ENCODE data around the gene AIFM3. TPM values are rescaled to one million over a fixed set of nuclear protein-coding genes. Genes with fewer than 3 reads are reported as not detected.

The AIFM3 gene
- total and polyA plus RNA-seq, 7 donors: 0.66 to 105 (median 1.9) TPM

GRCh38 chr22:20964090-20964798, 2.8 kb upstream of the AIFM3 start:
- H3K4me3 ChIP-seq: peak overlapping the region in 3 of 4 donors; percentile 46 to 52 (median 47)
- TF ChIP-seq POLR2AphosphoS5 (IDR thresholded peaks at IDR 0.05) (no peak), EP300 (IDR thresholded peaks at IDR 0.05) (no peak), POLR2A (IDR thresholded peaks at IDR 0.05) (no peak)
- TF ChIP-seq, protein P1, sequence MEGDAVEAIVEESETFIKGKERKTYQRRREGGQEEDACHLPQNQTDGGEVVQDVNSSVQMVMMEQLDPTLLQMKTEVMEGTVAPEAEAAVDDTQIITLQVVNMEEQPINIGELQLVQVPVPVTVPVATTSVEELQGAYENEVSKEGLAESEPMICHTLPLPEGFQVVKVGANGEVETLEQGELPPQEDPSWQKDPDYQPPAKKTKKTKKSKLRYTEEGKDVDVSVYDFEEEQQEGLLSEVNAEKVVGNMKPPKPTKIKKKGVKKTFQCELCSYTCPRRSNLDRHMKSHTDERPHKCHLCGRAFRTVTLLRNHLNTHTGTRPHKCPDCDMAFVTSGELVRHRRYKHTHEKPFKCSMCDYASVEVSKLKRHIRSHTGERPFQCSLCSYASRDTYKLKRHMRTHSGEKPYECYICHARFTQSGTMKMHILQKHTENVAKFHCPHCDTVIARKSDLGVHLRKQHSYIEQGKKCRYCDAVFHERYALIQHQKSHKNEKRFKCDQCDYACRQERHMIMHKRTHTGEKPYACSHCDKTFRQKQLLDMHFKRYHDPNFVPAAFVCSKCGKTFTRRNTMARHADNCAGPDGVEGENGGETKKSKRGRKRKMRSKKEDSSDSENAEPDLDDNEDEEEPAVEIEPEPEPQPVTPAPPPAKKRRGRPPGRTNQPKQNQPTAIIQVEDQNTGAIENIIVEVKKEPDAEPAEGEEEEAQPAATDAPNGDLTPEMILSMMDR (IDR thresholded peaks at IDR 0.05): no peak
- H3K27me3 ChIP-seq: peaks cover 2 to 16% (median 13%) of the 10 kb centered on the region in 3 donors
- H3K36me3 ChIP-seq: no peaks in the 10 kb centered on the region
- WGBS, 2 donors: 18 to 46% methylated on average over 6 of the region's 6 CpGs
- H3K4me1 ChIP-seq: peaks cover 0 to 28% (median 11%) of the 10 kb centered on the region in 4 donors
- intact Hi-C loops (cut with DNase I): loop anchor here (5.0 kb wide), 1 partner anchor 38 kb away; the partner anchor contains the start of gene THAP7
- H3K9me3 ChIP-seq: no peaks in the 10 kb centered on the region
- no peak for DNase-seq
- no peak overlapping the region for H3K27ac ChIP-seq

DNA sequence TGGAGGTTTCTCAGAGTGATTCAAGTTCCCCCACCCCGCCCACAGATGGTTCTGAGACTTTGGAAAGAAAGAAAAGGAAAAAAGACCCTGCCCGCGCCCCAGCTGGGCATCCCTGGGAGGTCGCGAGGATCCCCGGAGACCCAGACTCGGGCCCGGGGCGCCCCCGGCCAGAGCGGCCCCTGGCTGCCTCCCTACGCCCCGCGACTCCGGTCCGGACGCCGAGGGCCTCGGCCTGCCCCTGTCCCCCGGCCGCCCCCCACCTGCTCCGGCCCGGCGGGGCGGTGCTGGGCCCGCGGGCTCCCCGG, 2.3 kb upstream of the AIFM3 start:
- Histone ChIP-seq H3K4me1 (peaks cover 0 to 28% (median 11%) of the 10 kb centered on the region in 4 donors), H3K4me3 (peak overlapping the region in 3 of 4 donors; percentile 46 to 52 (median 47))
- intact Hi-C loops (cut with DNase I): loop anchor here (5.0 kb wide), 1 partner anchor 38 kb away; the partner anchor contains the start of gene THAP7

DNA sequence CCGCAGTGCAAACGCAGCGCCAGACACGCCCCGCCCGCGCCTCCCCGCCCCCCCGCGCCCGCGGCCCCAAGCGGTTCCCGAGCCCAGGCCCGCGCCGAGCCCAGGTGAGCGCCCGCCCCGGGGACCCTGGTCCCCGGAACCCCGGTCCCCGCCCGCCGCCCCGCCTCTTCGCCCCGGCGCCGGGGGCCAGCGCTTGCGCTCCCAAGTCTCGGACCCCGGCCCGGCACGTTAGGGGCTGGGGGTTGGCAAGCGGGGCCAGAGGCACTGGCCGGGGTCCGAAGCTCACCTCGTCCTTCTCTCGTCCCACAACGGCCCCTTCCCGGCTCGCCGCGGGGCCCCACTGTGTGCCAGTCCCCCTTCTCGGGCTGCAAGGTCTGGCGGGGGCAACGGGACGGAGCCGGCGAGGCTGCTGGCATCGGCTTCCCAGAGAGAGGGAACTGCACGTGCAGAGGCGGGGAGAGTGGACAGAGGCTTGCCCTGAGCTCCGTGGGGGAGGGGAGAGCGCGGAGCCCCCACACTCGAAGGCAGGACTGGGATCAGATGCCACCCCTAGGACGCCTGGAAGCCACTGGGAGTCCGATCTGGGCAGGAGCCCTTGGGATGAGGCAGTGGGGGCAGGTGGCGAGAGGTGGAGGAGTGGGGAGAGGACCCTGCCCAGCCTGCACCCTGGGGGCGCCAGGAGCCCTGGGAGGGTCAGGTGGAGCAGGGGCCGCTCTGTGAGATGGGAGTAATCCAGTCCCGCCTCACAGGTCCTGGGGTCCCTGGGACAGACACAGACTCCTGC, 1.8 kb upstream of the AIFM3 start:
- intact Hi-C loops (cut with DNase I): no loop called here
- no peaks in the 10 kb centered on the region for H3K9me3 ChIP-seq
- peak overlapping the region; percentile 22 to 52 (median 46) for H3K4me3 ChIP-seq

More for the DNA sequence above, 2.3 kb upstream of the AIFM3 start:
- Histone ChIP-seq H3K27ac (no peak overlapping the region), H3K9me3 (no peaks in the 10 kb centered on the region), H3K27me3 (peaks cover 2 to 16% (median 13%) of the 10 kb centered on the region in 3 donors), H3K36me3 (no peaks in the 10 kb centered on the region)
- WGBS, 2 donors: 2 to 3% methylated on average over 28 of the region's 28 CpGs
- DNase-seq: no peak
- TF ChIP-seq, protein P1 (IDR thresholded peaks at IDR 0.05): no peak
- TF ChIP-seq POLR2A (IDR thresholded peaks at IDR 0.05) (no peak), POLR2AphosphoS5 (IDR thresholded peaks at IDR 0.05) (no peak), EP300 (IDR thresholded peaks at IDR 0.05) (no peak)

DNA sequence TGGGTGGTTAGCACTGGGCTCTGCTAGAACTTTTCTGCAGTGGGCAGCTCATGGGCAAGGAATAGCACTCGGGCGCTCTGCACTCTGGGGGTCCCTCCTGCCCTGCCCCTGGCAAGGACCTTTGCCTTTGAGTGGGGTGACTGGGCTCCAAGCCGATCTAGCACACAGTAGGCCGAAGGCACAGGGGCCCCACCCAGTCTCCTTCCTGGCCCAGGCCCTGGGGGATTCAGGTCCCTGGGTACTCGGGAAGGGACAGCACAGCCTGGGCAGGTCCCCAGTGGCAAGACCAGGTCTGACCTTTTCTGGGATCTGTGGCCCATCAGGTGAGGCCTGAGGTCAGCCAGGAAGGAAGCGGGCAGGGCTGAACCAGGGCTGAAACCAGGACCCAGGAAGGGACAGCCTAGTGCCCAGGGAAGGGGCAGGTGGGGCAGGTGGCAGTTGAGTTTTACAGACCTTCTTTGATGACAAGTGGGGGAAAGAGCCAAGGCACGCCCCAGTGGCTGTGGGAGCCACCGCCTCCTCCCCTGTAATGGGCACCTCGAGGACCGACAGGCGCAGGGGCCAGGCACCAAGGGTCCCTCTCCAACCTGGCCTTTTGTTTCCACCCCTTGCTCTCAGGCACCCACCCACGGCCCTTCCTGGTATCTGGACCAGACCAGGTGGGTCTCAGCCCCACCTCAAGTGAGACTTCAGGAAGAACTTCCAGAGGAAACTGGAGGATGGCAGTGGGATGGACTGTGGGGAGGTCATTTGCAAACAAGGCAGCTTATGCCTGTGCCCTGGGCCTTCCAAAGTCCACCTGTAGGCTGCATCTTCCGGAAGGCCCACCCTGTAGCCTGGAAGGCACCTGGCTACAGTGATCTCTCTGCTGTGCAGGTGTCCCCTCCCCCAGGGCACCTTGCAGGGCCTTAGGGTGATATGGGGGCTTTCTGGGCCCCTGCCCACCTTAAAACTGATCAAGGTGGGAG, 883 bp upstream of the AIFM3 start:
- peaks cover 0 to 28% (median 11%) of the 10 kb centered on the region in 4 donors for H3K4me1 ChIP-seq
- intact Hi-C loops (cut with DNase I): no loop called here
- no peak overlapping the region for H3K27ac ChIP-seq
- H3K9me3 ChIP-seq: no peaks in the 10 kb centered on the region
- DNase-seq: no peak
- 14 to 71% methylated on average over 13 of the region's 13 CpGs for WGBS, 2 donors
- no peak overlapping the region for H3K4me3 ChIP-seq
- no peak for TF ChIP-seq POLR2A (IDR thresholded peaks at IDR 0.05)
- TF ChIP-seq POLR2AphosphoS5 (IDR thresholded peaks at IDR 0.05): no peak
- no peak for TF ChIP-seq EP300 (IDR thresholded peaks at IDR 0.05)
- TF ChIP-seq, protein P1 (IDR thresholded peaks at IDR 0.05): no peak
- H3K36me3 ChIP-seq: no peaks in the 10 kb centered on the region
- H3K27me3 ChIP-seq: peaks cover 2 to 16% (median 13%) of the 10 kb centered on the region in 3 donors

More for the DNA sequence above, 1.8 kb upstream of the AIFM3 start:
- TF ChIP-seq POLR2A (IDR thresholded peaks at IDR 0.05): no peak
- no peak for TF ChIP-seq EP300 (IDR thresholded peaks at IDR 0.05)
- no peak for TF ChIP-seq POLR2AphosphoS5 (IDR thresholded peaks at IDR 0.05)
- TF ChIP-seq, protein P1 (IDR thresholded peaks at IDR 0.05): no peak
- WGBS, 2 donors: 3 to 9% methylated on average over 65 of the region's 65 CpGs
- no peak for DNase-seq
- Histone ChIP-seq H3K27me3 (peaks cover 2 to 16% (median 13%) of the 10 kb centered on the region in 3 donors), H3K4me1 (peaks cover 0 to 28% (median 11%) of the 10 kb centered on the region in 4 donors), H3K27ac (peak overlapping the region in 1 of 4 donors; percentile 42), H3K36me3 (no peaks in the 10 kb centered on the region)
